DND-41 (cell line): ENCODE measurements around the gene OGFRL1.

Experiments
- EZH2 ChIP-seq: IDR thresholded peaks from 3 replicates; pipeline ENCODE4 v1.6.1; 2012; ENCODE audit warnings: borderline replicate concordance, low read depth, mild to moderate bottlenecking, moderate library complexity, low read length, inconsistent platforms; ENCODE audit not compliant: severe bottlenecking
- TF ChIP-seq, protein P1 (sequence below): IDR thresholded peaks from 2 replicates; pipeline ENCODE4 v1.5.1; 2012; ENCODE audit warnings: borderline replicate concordance, low read length, moderate library complexity, mild to moderate bottlenecking; ENCODE audit not compliant: poor library complexity, severe bottlenecking; ENCODE audit errors: extremely low read depth

DNA sequence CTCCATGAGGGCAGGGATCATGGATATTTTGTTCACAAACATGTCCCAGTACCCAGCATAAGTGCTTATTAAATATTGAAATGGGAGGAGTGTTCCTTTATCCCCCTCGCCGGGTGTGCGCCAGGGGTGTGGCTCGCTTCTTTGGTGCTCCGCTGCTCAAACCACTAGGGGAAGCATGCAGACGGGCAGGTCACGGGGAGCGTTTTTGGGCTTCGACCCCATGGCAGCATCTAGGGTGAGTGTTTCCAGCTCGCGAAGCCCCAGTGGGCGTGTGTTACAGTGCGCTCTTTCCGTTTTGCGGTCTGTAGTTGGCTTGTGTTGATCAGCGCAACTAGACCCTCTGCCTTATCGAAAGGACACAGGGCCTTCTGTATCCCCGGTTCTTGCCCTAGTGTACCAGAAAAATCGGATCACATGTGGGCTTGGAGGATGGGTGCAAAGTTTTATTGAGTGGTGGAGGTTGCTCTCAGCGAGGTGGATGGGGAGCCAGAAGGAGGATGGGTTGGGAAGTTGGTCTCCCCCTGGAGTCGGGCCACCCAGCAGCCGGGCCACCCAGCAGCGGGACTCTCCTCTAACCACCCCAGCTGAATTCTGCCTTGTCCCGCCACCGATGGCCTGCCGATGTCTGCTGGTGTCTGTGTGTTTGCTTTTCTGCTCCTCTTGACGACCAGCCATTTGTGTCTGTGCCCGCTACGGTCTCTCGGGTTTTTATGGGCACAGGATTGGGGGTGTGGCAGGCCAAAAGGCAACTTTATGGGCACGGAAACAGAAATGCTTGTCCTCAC, 43.2 kb upstream of the OGFRL1 start:
- TF ChIP-seq, protein P1, sequence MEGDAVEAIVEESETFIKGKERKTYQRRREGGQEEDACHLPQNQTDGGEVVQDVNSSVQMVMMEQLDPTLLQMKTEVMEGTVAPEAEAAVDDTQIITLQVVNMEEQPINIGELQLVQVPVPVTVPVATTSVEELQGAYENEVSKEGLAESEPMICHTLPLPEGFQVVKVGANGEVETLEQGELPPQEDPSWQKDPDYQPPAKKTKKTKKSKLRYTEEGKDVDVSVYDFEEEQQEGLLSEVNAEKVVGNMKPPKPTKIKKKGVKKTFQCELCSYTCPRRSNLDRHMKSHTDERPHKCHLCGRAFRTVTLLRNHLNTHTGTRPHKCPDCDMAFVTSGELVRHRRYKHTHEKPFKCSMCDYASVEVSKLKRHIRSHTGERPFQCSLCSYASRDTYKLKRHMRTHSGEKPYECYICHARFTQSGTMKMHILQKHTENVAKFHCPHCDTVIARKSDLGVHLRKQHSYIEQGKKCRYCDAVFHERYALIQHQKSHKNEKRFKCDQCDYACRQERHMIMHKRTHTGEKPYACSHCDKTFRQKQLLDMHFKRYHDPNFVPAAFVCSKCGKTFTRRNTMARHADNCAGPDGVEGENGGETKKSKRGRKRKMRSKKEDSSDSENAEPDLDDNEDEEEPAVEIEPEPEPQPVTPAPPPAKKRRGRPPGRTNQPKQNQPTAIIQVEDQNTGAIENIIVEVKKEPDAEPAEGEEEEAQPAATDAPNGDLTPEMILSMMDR, result no peak
- TF ChIP-seq EZH2, result no peak
